ENCODE results near the gene DNA2. TPM values are rescaled to one million over a fixed set of nuclear protein-coding genes. Genes with fewer than 3 reads are reported as not detected.

The DNA2 gene
- total and polyA plus RNA-seq, 2 of the 4 experiments (the other 2 are of a cell fraction) = 3.9 to 5.6 TPM

DNA sequence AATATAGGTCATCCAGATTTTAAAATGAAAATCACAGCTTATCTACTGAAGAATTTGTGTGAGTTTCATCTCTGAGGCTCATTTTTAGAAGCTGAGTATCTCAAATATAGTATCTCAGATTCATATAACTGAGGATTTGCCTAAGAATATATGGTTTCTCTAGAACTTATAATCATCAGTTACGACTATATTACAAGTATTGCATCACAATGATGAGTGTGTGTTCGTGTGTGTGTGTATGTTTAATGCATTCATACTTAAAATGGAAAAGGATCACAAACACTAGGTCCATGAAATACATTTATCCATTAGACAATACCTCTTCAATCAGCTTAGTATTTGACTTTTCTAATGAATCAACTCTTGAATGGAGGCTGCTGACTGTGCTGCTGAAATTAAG, 86.0 kb downstream of the DNA2 start:
- ChIA-PET CTCF (interaction anchor here (0.6 to 0.7 kb wide), 2 partner anchors 10 to 18 kb away, joined by 3 to 4 read pairs; no protein-coding TSS in a partner anchor), POLR2A (ENCODE audit: unreplicated experiment) (no interaction called here)
- WGBS, 2 experiments (ENCODE audit: extremely low coverage in 2 of 2, insufficient read length in 1 of 2) = no CpG with 5 or more reads among the region's 2 CpGs
- TF ChIP-seq RAD21 (IDR thresholded peaks at IDR 0.05; ENCODE audit: low read length) = no peak
- peak; percentile 86 for TF ChIP-seq CEBPB (IDR thresholded peaks at IDR 0.05; ENCODE audit: low read depth, low read length)
- DNase-seq = no peak
- no peak overlapping the region for H3K23ac ChIP-seq (ENCODE audit: low read depth, low read length)
- H2AFZ ChIP-seq (replicated peaks; ENCODE audit: low read length, poor library complexity) = no peak overlapping the region
- ATAC-seq (ENCODE audit: low read depth) = no peak
- no peaks in the 10 kb centered on the region for H3K9me3 ChIP-seq (ENCODE audit: control insufficient read depth, insufficient read depth, low read length)
- H2AK9ac ChIP-seq (replicated peaks; ENCODE audit: low read depth, low read length, poor library complexity) = no peak overlapping the region
- dilution Hi-C loops (cut with HindIII; ENCODE audit: low sequenced_read_pairs, unreplicated experiment) (no loop called here), intact Hi-C loops (cut with micrococcal nuclease) (no loop called here), in situ Hi-C loops (cut with MboI; ENCODE audit: low sequenced_read_pairs) (no loop called here)
- H2BK120ac ChIP-seq (ENCODE audit: low read depth, low read length) = no peak overlapping the region
- H3K56ac ChIP-seq (ENCODE audit: extremely low read depth, insufficient read depth, low read length) = no peak overlapping the region
- H4K5ac ChIP-seq (ENCODE audit: low read depth, low read length) = no peak overlapping the region
- no peak overlapping the region for H3K4me2 ChIP-seq (ENCODE audit: low read depth, low read length)
- no peaks in the 10 kb centered on the region for H4K20me1 ChIP-seq (ENCODE audit: insufficient read depth, low read length)
- no TSS peak for BruUV-seq (replicated peaks)
- no peak overlapping the region for H4K91ac ChIP-seq (ENCODE audit: insufficient read depth, low read depth, low read length)
- no peak overlapping the region for H3K27ac ChIP-seq (ENCODE audit: insufficient read depth, low read length)
- H2BK5ac ChIP-seq (ENCODE audit: low read depth, low read length, poor library complexity, severe bottlenecking) = no peak overlapping the region
- no peak overlapping the region for H2BK15ac ChIP-seq (ENCODE audit: low read depth, low read length)
- no peak overlapping the region for H3K9ac ChIP-seq (ENCODE audit: low read depth, low read length)
- H3K36me3 ChIP-seq (ENCODE audit: control insufficient read depth, insufficient read depth, low read length) = peaks cover 31% of the 10 kb centered on the region
- H3K18ac ChIP-seq (ENCODE audit: low read depth, low read length) = no peak overlapping the region
- no peak overlapping the region for H3K4me3 ChIP-seq (ENCODE audit: insufficient read depth, low read depth, low read length)
- no peak overlapping the region for H3K14ac ChIP-seq (replicated peaks; ENCODE audit: low read depth, low read length)
- no peaks in the 10 kb centered on the region for H3K4me1 ChIP-seq (ENCODE audit: control insufficient read depth, insufficient read depth, low read length)
- H4K8ac ChIP-seq (ENCODE audit: low read depth in 2 of 2, low read length in 2 of 2) = no peak overlapping the region
- H3K27me3 ChIP-seq (ENCODE audit: control insufficient read depth, insufficient read depth, low read length) = no peaks in the 10 kb centered on the region
- no peaks in the 10 kb centered on the region for H3K9me1 ChIP-seq (ENCODE audit: insufficient read depth, low read length)
- peaks cover 0 to 8% of the 10 kb centered on the region in 2 experiments; a peak in 2 of 4 replicates for H3K79me1 ChIP-seq (ENCODE audit: low read depth in 1 of 2, low read length in 2 of 2)
- no peak overlapping the region for H2BK20ac ChIP-seq (ENCODE audit: low read depth, low read length)
- H2AK5ac ChIP-seq (ENCODE audit: low read depth, low read length) = no peak overlapping the region
- H3K4ac ChIP-seq (ENCODE audit: low read depth, low read length) = no peak overlapping the region

Measured in IMR-90 (cell line).